GM12878 (cell line): Measurements from ENCODE around the gene SORL1. TPM values are rescaled to one million over a fixed set of nuclear protein-coding genes. Genes with fewer than 3 reads are reported as not detected.

Experiments
- ATF7 ChIP-seq: fragments of 450-650 bp; IDR thresholded peaks from 2 replicates; pipeline ENCODE4 v1.6.1; 2016; ENCODE audit warnings: low read depth, mild to moderate bottlenecking
- CBX5 ChIP-seq: sonication (generic); IDR thresholded peaks from 2 replicates; pipeline ENCODE4 v1.6.1; 2016; ENCODE audit warnings: low read depth, moderate library complexity, mild to moderate bottlenecking, inconsistent platforms
- HDAC6 ChIP-seq: fragments of 200-600 bp; sonication (generic); IDR thresholded peaks from one replicate; pipeline ENCODE4 v1.8.0; 2017; ENCODE audit warnings: antibody characterized with exemption; ENCODE audit not compliant: unreplicated experiment
- ZBTB11 ChIP-seq: fragments of 450-650 bp; formaldehyde crosslinking; IDR thresholded peaks from 2 replicates; pipeline ENCODE4 v1.5.0; 2022; ENCODE audit warnings: mild to moderate bottlenecking, missing genetic modification characterization
- polyA plus RNA-seq, 11 experiments: library from polyadenylated mRNA; depleted of rRNA in 4 of 11; unstranded in 6 of 11; stranded (reverse) in 5 of 11; fragments of >200 nt; fragmentation: Nextera tagmentation in 4 of 11; fragmentation: Illumina TruSeq in 1 of 11; extraction: Ambion mirVana in 4 of 11; extraction: Trizol in 1 of 11; gene quantifications; 1 replicate in 1 of 11; 2 replicates in 10 of 11; pipeline versions ENCODE4 v1.2.1 to v1.2.3, GENCODE V29; 2011 to 2016; ENCODE audit warnings: inconsistent platforms in 2 of 11, missing spikeins in 2 of 11, low read depth in 1 of 11
- total RNA-seq, 4 experiments: library from RNA; depleted of rRNA in 3 of 4; stranded (reverse); fragments of >200 nt in 3 of 4; fragmentation: Illumina TruSeq in 1 of 4; extraction: Trizol in 1 of 4; gene quantifications; 2 replicates each; pipeline versions ENCODE4 v1.2.1 to v1.2.3, GENCODE V29; 2013 to 2021
- TF ChIP-seq, protein P1 (sequence below): fragments of 450-650 bp; IDR thresholded peaks from 2 replicates; pipeline ENCODE4 v1.6.1; 2017; ENCODE audit warnings: low read depth, mild to moderate bottlenecking, moderate library complexity
- TF ChIP-seq, protein P2 (sequence below): fragments of 450-650 bp; IDR thresholded peaks from 2 replicates; pipeline ENCODE4 v1.6.1; 2017; ENCODE audit warnings: borderline replicate concordance

Gene SORL1
- total and polyA plus RNA-seq, 10 of the 15 experiments (the other 5 are each of a cell fraction or from before 2014, with no cell fraction given), result 20.2 to 107 (median 59.9) TPM

DNA sequence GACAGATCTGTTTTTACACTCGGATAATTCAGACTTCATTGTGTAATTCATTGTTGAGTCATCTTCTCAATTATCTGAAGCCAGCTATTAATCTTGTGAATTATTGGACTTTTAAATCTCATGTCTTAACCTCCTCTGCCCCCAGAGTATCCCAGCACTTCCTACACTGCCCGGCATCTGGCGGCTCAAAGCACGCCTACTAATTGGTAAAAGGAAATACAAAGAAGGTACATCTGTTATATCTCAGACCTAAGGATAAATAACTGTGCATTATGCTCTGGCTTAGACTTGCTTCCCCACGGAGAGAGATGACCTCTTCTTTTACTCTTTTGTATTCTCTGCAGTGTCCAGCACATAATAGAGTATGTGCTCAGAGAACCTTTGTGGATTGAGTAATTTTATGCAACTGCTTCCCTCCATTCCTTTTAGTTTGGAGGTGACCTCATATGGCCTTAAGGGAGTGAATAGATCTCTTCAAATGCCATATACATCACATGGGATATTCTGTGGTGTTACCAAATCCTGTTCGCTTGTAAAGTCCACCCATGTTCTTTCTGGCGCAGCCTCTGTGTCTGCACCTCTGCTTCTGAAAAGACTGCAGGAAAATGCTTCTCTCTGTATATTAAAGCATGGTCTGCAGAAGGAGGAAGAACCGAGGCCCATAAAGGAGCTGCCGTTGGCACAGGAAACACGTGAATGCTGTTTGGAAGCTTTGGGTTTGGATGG is 126.3 kb downstream of the SORL1 start (continued):
- TF ChIP-seq, protein P1, sequence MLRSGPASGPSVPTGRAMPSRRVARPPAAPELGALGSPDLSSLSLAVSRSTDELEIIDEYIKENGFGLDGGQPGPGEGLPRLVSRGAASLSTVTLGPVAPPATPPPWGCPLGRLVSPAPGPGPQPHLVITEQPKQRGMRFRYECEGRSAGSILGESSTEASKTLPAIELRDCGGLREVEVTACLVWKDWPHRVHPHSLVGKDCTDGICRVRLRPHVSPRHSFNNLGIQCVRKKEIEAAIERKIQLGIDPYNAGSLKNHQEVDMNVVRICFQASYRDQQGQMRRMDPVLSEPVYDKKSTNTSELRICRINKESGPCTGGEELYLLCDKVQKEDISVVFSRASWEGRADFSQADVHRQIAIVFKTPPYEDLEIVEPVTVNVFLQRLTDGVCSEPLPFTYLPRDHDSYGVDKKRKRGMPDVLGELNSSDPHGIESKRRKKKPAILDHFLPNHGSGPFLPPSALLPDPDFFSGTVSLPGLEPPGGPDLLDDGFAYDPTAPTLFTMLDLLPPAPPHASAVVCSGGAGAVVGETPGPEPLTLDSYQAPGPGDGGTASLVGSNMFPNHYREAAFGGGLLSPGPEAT, result no peak
- TF ChIP-seq ZBTB11 (no peak), HDAC6 (no peak), CBX5 (no peak), ATF7 (no peak)
- TF ChIP-seq, protein P2, sequence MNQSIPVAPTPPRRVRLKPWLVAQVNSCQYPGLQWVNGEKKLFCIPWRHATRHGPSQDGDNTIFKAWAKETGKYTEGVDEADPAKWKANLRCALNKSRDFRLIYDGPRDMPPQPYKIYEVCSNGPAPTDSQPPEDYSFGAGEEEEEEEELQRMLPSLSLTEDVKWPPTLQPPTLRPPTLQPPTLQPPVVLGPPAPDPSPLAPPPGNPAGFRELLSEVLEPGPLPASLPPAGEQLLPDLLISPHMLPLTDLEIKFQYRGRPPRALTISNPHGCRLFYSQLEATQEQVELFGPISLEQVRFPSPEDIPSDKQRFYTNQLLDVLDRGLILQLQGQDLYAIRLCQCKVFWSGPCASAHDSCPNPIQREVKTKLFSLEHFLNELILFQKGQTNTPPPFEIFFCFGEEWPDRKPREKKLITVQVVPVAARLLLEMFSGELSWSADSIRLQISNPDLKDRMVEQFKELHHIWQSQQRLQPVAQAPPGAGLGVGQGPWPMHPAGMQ, result no peak
